IPS-18a (cell line): Measurements from ENCODE around the gene DNM3.

ENCODE experiments used
- H3K27ac ChIP-seq: one replicate; pipeline ENCODE4 v1.5.1; 2013; ENCODE audit warnings: low read length
- H3K27me3 ChIP-seq: one replicate; pipeline ENCODE4 v1.6.1; 2013; ENCODE audit warnings: mild to moderate bottlenecking, low read length; ENCODE audit not compliant: control insufficient read depth, insufficient read depth
- H3K36me3 ChIP-seq: one replicate; pipeline ENCODE4 v1.6.1; 2013; ENCODE audit warnings: low read depth, low read length; ENCODE audit not compliant: control insufficient read depth
- H3K4me1 ChIP-seq: one replicate; pipeline ENCODE4 v1.6.1; 2013; ENCODE audit warnings: low read depth, low read length; ENCODE audit not compliant: control insufficient read depth
- H3K4me3 ChIP-seq: one replicate; pipeline ENCODE4 v1.5.1; 2013; ENCODE audit warnings: low read length
- H3K9ac ChIP-seq: one replicate; pipeline ENCODE4 v1.6.1; 2013; ENCODE audit warnings: mild to moderate bottlenecking, low read length, moderate library complexity
- H3K9me3 ChIP-seq: one replicate; pipeline ENCODE4 v1.6.1; 2013; ENCODE audit warnings: low read depth, low read length; ENCODE audit not compliant: control insufficient read depth

DNM3 gene

DNA sequence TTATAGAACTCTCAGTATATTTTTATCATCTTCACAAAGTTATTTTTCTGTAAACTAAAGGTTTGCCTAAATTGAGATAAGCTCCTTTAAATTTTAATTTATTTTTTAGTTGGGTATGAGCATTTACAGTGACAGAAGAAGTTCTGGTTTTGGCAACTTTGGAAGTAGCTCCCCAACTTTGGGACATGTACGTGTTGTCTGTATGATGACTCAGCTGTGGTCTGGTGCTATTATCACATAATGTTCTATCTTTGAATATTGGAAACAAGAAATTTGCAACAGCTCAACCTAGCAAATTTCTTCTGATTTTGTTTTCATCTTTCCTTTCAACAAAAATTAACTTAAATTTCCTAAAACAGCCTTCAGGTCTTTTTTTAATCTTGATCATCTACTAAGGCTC is 532.6 kb downstream of the DNM3 start:
- no peak overlapping the region for H3K4me3 ChIP-seq
- no peaks in the 10 kb centered on the region for H3K36me3 ChIP-seq
- H3K27ac ChIP-seq: no peak overlapping the region
- H3K9me3 ChIP-seq: no peaks in the 10 kb centered on the region
- H3K4me1 ChIP-seq: no peaks in the 10 kb centered on the region
- H3K9ac ChIP-seq: no peak overlapping the region
- H3K27me3 ChIP-seq: no peaks in the 10 kb centered on the region

DNA sequence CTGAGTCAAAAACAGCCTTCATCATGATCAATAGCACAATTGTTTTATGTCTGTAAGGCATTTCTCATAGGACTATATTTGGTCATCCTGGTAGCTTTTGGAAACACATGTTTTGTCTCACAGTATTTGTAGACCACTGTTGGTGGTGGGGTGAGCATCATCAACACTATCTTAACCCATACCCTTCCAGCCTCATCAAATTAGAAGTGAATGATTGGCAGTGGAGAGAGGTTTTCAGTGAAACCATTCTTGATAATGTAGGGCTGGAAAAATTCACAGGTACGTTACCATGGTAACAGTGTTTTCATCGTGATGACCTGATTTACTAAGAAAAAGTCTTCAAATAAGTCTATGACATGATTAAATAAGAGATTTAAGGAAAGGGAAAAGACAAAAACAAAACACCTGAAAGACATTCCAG is 533.9 kb downstream of the DNM3 start:
- Histone ChIP-seq H3K27me3 (no peaks in the 10 kb centered on the region), H3K9ac (no peak overlapping the region), H3K9me3 (no peaks in the 10 kb centered on the region), H3K4me3 (no peak overlapping the region), H3K36me3 (no peaks in the 10 kb centered on the region), H3K27ac (no peak overlapping the region), H3K4me1 (no peaks in the 10 kb centered on the region)

DNA sequence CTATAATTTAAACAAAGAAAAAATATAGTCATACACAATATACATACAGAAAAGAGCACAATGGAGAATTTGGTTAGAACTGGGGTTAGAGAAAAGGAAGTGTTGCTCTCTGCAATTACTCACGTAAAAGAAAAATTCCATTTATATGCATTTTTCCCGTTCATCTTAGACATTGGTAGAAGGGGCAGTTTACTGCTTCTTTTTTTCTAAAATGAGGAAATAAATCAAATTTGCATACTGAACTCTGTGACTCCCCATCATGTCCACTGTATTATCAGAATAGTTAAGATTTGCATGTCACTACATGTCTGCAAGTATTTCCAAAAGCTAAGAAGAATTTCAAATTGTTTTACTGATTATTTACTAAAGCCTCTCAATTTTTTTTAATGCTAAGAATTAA is 535.1 kb downstream of the DNM3 start:
- Histone ChIP-seq H3K4me3 (no peak overlapping the region), H3K36me3 (no peaks in the 10 kb centered on the region), H3K9me3 (no peaks in the 10 kb centered on the region), H3K4me1 (peaks cover 7% of the 10 kb centered on the region), H3K27ac (no peak overlapping the region), H3K27me3 (no peaks in the 10 kb centered on the region), H3K9ac (no peak overlapping the region)

DNA sequence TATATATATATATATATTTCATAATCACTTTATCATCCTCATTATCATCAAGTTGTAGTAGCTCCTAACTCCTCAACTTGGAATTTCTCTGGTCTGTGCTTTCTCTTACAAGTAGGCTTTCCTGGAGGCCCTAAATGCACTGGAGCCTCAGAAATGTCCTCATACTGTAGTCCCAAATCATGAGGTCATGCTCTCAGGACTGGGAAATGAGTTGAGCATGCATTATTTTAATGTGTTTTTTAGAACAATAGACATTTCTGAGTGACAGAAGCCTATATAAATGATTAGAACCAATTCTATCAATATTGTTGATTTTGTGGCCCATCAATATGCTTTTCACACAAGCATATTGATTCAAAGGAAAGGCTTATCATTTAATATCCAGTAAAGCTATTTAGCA is 536.3 kb downstream of the DNM3 start:
- Histone ChIP-seq H3K27me3 (no peaks in the 10 kb centered on the region), H3K36me3 (no peaks in the 10 kb centered on the region), H3K27ac (no peak overlapping the region), H3K9ac (no peak overlapping the region), H3K9me3 (no peaks in the 10 kb centered on the region), H3K4me3 (no peak overlapping the region), H3K4me1 (peaks cover 14% of the 10 kb centered on the region)

DNA sequence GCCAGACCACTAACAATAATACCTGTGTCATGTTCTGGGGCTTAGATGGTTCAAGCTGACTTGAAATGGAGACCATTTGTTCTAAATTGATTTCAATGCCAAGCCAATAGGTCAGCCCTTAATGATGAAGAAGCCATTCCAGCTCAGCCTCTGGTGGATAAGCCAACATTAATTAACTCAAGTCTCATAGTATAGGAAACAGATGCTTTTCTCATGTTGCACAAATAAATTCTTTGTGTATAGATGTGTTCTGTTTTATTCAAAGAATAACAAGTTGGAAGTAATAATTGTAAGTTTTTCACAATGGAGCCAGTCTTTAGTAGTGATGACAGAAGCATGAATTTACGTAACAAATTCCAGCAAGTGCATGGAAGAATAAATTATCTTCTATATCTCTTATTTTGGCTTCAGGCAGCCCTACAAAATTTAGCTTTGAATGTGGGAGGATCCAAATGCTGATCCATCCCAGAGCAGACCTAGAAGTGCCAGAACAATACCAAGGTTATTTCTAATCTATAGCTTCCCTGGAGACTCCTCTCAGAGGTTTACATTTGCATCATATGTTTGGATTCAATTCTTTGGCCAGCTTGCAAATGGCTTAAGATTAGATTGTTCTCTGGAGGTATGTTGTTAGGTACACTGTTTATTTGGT is 536.9 kb downstream of the DNM3 start:
- Histone ChIP-seq H3K36me3 (no peaks in the 10 kb centered on the region), H3K9ac (no peak overlapping the region), H3K27me3 (no peaks in the 10 kb centered on the region), H3K4me3 (no peak overlapping the region), H3K27ac (no peak overlapping the region), H3K4me1 (peaks cover 21% of the 10 kb centered on the region), H3K9me3 (no peaks in the 10 kb centered on the region)

DNA sequence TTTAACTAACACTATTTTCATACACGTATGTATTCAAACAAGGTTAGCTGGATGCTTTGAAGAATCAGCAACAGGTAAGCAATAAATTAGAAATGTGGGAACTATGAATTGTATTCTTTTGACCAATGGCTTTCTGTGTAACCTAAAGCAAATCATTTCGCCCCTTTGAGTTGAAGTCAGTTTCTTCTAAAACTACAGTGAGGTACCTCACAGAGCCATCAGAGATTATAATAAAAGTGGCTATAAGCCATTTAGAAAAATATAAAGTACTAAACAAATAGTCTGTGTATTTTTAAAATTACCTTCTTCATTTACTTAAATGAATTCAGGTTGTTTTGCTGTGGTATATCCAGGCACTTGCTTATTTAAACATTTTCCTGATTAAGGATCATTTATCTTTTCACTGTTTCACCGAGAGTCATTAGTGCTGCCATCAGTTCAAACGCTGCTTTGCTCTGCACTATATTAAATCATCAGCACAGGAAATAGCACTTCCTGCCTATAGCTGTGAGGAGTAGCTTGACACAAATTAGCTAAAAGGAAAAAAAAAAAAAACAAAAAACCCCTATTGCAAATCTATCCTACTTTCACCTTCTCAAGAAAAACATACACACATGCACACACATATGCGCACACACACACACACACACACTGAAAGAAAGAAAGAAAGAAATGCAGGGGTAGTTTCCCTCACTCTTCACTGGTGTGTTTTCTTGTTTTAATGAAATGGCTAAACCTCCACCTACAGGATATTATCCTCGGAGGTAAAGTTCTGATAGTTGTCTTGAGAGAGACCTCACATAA is 539.3 kb downstream of the DNM3 start:
- no peaks in the 10 kb centered on the region for H3K9me3 ChIP-seq
- peaks cover 30% of the 10 kb centered on the region for H3K4me1 ChIP-seq
- H3K27me3 ChIP-seq: no peaks in the 10 kb centered on the region
- no peaks in the 10 kb centered on the region for H3K36me3 ChIP-seq
- no peak overlapping the region for H3K27ac ChIP-seq
- H3K4me3 ChIP-seq: no peak overlapping the region
- H3K9ac ChIP-seq: no peak overlapping the region

DNA sequence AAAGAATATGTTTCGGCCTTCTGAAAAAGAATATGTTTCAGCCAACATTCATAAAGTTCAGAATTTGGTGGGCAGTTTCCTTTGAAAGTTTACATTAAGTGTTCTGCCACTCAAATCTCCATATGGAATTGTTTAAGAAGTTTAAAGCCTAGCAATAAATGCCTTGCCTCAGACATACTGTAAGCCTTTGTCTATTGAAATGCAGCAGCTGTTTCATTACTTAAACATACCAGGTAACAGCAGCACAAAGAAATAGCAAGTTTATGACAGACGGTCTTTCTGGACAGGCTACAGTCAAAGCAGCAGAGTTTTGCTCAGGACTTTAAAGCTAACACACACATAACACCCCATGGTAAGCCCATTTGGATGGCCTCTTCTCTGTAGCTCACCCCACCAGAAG is 540.6 kb downstream of the DNM3 start:
- Histone ChIP-seq H3K36me3 (no peaks in the 10 kb centered on the region), H3K9ac (no peak overlapping the region), H3K4me1 (peaks cover 30% of the 10 kb centered on the region), H3K9me3 (no peaks in the 10 kb centered on the region), H3K27me3 (no peaks in the 10 kb centered on the region), H3K27ac (no peak overlapping the region), H3K4me3 (no peak overlapping the region)

- no peaks in the 10 kb centered on the region for H3K27me3 ChIP-seq
- no peak overlapping the region for H3K4me3 ChIP-seq
- no peak overlapping the region for H3K27ac ChIP-seq
- H3K36me3 ChIP-seq: no peaks in the 10 kb centered on the region
- H3K9ac ChIP-seq: no peak overlapping the region
- peaks cover 30% of the 10 kb centered on the region for H3K4me1 ChIP-seq
- no peaks in the 10 kb centered on the region for H3K9me3 ChIP-seq
Measured at GRCh38 chr1:172382406-172382805, 541.1 kb downstream of the DNM3 start.

DNA sequence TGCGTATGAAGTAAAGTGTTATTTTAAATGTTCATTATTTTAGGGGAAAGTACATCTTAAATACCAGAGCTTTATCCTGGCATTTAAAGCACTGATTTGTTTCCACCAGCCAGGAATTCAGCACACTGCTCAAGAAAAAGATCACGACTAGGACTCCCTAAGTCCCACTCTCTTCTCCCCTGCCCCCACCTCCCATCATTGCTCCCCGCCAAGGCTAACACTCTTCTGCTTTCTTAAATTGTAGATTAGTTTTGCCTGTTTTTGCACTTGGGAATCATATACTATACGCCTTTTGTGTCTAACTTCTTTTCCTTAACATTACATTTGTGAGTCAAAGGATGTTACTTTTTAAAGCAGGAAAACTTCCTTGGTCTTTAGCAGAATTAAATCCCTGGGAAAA is 541.7 kb downstream of the DNM3 start:
- Histone ChIP-seq H3K27ac (no peak overlapping the region), H3K4me1 (peaks cover 30% of the 10 kb centered on the region), H3K9me3 (no peaks in the 10 kb centered on the region), H3K9ac (no peak overlapping the region), H3K4me3 (no peak overlapping the region), H3K36me3 (no peaks in the 10 kb centered on the region), H3K27me3 (no peaks in the 10 kb centered on the region)

- Histone ChIP-seq H3K4me1 (peaks cover 30% of the 10 kb centered on the region), H3K36me3 (no peaks in the 10 kb centered on the region), H3K27ac (no peak overlapping the region), H3K9ac (no peak overlapping the region), H3K27me3 (no peaks in the 10 kb centered on the region), H3K9me3 (no peaks in the 10 kb centered on the region), H3K4me3 (no peak overlapping the region)
Measured at GRCh38 chr1:172383536-172383935, 542.2 kb downstream of the DNM3 start.

DNA sequence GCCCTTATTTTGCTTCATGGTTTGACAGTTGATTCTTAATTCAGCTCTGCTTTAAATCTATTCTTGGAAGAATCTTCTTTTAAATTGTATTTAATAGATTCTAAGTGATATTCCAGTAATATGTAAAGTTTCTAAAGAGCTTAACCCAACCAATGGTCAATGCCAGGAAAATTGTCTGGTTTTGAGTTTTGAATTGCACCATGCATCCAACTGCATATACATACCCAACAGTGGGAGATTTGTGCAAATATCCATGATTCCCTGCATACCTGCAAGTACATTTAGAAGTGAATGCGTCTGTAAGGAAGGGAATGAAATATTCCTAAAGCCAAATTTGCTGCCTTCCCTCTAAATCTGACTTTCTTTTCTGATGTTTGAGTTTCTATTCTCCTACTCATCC is 543.4 kb downstream of the DNM3 start:
- no peak overlapping the region for H3K9ac ChIP-seq
- no peaks in the 10 kb centered on the region for H3K36me3 ChIP-seq
- H3K9me3 ChIP-seq: no peaks in the 10 kb centered on the region
- H3K4me3 ChIP-seq: no peak overlapping the region
- H3K27me3 ChIP-seq: no peaks in the 10 kb centered on the region
- H3K4me1 ChIP-seq: peaks cover 30% of the 10 kb centered on the region
- no peak overlapping the region for H3K27ac ChIP-seq

DNA sequence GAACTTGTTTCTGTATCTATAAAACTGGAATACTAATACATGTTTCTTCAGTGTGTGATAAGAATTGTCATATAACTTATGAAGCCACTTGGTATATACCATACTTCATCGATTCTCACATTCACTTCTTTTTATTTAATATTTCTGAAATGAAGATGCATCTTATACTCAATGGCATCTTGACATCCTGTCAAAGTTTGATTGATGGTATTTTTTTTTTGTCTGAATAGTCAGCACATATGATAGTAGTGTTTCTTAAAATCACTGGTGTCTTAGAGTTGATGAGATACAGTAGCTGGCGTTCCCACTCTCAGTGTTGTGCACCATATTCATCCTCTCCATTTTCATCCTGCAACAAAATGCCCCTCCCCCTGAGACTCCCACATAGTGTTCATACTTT is 544.7 kb downstream of the DNM3 start:
- H3K27me3 ChIP-seq: peaks cover 6% of the 10 kb centered on the region
- H3K36me3 ChIP-seq: no peaks in the 10 kb centered on the region
- H3K4me1 ChIP-seq: peaks cover 31% of the 10 kb centered on the region
- H3K9ac ChIP-seq: no peak overlapping the region
- no peak overlapping the region for H3K27ac ChIP-seq
- no peaks in the 10 kb centered on the region for H3K9me3 ChIP-seq
- no peak overlapping the region for H3K4me3 ChIP-seq
